HG02970 (cell line): ENCODE measurements around the gene CTDP1.
"Not testable (repeated sequence)": the region's sequence is repeated elsewhere in the genome, so short reads cannot be mapped to it uniquely, and the experiment has no call there.

ENCODE experiments used
- ATAC-seq: cut with Tn5 transposase; IDR thresholded peaks from one replicate; pipeline ENCODE4 v1.9.1; 2021; ENCODE audit warnings: mild to moderate bottlenecking, moderate library complexity, moderate number of reproducible peaks; ENCODE audit not compliant: unreplicated experiment, low FRiP score

The CTDP1 gene

DNA sequence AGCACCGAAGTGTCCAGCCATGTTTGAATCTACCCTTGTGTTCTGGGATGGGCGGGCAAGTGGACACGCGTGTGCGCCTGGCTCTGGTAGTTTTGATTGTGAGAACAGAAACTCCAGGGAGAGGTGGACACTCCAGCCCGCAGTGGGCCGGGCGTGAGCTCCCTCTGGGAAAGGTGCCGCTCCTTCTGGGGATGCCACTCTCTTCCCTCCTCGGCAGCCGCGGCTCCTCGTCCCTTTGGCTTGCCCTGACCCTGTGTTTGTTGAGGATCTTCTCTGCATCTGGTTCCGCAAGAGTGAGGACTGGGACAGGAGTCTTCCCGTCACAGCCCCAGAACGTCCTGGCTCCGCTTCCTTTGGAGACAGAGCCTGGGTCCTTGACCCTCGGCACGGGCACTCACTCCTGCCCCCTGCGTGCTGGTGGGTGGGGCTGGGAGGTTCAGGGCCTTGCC lies 1.3 kb downstream of the CTDP1 start:
- no peak for ATAC-seq

DNA sequence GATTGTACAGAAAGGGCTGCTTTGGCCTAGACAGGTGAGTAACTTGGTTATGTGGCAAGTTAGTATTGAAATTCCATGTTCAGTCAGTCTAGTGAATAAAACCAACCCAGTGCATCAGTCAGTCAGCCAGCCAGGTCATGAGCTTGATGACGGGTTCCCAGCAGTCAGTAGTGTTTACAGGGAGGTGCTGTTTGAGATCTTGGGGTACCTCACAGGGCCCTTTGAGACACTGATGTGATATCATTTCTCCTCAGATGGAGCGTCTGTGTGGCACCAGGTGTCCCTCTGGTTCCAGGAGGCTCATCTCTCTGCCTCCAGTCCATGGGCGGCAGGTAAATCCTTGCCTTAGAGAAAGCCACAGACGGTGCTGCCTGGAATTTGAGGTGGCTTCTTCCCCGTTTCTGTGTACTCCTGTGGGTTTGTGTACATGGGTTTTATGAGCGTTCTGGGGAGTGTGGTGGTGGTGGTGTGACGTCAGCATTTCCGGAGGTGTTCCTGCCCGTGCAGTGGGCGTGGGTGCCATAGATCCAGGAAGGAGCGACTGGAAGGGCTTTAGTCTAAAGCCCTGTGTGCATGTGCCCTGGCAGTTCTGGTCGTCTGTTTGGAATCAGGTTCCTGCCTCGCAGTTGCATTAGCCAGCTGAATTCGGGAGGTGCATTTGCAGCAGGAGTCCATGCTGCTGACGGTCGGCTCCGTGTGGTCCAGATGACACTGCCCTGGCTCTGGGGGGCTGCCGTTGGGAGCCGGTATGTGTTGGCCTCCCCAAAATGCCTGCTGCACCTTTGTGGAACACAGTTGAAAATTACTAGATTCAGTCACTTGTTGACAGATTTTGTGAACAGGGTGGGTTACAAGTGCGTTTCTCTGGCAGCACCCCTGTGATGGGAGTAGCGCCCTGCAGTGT lies 2.1 kb downstream of the CTDP1 start:
- ATAC-seq: no peak

DNA sequence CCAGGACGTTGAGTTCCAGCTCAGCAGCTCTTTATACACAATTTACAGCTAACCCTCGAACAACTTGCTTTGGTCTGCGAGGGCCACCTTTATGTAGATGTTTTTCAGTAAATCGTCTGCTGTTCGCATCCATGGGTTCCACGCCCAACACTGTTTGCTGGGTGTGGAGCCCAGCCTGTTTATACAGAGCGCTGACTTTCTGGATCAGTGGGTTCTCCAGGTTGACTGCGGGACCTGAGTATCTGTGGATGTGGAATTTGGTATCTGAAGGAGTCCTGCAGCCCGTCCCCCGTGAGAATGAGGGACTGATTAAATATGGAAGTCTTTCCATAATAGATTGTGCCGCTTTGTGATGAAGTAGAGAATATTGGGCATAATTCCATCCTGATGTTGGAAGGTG lies 2.9 kb downstream of the CTDP1 start:
- ATAC-seq: no peak

DNA sequence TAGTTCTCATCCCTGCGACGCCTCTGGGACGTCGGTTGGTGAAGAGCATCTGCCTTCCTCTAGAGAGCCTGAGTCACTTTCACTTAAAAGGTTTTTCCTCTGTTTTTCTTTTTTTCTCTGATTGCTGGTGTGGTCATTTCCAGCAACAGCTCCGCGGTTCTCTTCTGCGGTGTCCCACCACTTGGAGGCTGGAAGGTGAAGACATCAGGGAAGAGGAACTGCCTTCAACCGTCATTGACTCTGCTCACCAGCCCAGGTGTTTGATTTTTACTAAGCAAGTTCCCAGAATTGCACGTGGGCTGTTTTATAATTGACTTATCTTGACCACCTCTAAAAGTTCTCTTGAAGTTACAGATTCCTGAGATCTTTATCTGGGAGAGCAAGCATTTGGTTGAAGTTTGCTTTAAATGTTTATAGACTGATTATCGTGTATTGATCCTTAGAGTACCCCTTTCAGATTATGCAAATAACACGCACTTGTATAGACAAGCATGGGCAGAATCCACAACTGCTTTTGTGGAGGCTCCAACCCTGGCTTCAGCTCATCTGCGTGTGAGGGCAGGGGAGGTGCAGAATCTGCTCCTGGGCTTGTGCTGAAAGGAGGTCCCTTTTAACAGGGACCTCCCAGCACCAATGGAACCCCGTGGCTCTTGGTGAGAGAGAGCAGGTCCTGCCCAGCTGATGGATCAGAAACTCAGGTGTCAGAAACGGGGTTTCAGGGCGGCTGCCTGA lies 3.5 kb downstream of the CTDP1 start:
- no peak for ATAC-seq

DNA sequence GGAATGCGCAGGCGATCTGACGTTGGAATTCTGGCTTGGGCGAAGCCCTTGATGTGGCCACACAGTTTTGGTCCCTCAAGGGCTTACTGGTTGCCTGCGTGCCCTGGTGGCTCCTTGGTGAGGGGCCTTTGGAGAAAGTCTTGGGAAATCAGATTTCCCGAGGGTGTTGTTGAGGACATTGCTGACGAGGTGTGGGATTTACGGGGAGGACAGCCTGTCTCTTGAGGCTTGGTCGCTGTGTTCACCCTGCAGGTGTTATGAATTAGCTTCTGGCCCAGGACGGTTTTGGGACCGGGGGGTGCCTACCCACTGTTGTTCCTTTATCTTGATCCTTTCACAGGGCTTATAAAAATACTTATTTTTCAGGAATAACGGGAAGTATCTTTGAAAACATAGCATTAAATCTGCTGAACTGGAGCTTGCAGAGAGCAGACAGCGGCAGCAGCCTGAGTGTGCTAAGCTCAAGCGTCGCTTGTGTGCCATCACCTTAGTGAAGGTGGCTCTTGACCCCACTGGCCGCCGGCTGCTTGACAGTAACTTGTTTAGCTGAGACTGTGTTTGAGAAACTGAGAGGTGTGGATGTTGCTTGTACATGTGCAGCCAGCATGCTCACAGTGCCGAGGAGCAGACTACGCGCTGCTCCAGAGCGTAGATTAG lies 4.2 kb downstream of the CTDP1 start:
- ATAC-seq: no peak

DNA sequence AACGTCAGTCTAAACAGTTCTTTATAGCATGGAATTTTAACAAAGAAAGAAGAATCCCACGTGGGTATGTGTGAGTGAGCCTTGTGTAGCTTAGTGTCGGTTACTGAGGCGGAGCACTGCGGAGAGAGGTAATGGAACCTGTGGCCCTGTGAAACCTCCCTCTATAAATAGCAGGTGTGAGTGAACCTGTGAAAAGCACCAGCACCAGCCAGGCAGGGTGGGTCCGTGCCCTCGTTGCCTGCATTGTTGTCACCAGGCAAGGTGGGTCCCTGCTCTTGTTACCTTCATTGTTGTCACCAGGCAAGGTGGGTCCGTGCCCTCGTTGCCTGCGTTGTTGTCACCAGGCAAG lies 4.7 kb downstream of the CTDP1 start:
- no peak for ATAC-seq

DNA sequence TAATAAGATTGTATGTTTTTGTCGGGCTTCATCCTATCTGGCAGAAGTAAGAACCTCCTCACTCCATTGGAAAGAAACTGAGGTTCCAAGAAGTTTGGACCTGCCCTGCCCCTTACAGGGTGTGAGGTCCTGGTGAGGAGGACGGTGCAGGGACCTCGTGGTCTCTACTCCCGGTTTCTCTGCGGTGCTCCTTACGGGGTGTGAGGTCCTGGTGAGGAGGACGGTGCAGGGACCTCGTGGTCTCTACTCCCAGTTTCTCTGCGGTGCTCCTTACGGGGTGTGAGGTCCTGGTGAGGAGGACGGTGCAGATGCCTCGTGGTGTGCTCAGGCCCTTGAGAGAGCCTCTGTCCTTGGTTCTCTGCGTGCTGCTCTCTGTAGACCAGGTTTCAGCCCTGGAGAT lies 5.2 kb downstream of the CTDP1 start:
- ATAC-seq: no peak

DNA sequence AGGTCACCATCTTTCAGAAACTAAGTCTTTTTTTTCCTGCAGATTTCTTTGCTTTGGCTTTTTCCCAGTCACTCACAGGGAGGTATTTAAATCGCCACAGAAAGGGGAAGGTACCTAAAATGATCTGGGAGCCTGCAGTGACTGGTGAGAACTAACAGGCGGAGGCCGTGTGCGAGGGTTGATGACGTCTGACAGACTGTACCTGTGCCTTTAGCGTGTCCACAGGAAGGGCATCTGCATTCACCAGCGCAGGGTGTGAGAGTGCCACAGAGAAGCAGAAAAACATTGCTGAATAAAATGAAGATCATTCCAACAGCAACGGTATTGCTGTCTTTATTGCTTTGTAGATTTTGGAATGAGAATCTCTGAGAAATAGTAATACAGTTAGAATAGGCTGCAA lies 5.7 kb downstream of the CTDP1 start:
- no peak for ATAC-seq

DNA sequence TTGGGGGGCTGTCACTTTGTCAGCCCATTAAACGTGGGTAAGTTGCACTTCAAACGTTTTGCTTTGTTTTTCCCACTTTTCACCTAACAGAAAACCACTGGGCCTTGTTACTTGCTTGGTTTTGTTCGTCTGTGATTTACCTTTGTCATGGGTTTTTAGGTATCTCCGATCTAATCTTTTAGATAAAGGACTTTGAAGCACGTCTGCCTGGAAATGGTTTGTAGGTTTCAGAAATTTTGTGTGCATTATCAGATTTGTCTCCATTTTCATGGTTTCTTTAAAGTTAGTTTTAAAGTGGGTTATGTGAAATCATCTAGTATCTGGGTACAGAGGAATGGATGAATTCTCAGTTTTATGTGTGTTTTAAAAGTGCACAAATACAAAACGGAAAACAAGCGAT lies 6.4 kb downstream of the CTDP1 start:
- no peak for ATAC-seq

DNA sequence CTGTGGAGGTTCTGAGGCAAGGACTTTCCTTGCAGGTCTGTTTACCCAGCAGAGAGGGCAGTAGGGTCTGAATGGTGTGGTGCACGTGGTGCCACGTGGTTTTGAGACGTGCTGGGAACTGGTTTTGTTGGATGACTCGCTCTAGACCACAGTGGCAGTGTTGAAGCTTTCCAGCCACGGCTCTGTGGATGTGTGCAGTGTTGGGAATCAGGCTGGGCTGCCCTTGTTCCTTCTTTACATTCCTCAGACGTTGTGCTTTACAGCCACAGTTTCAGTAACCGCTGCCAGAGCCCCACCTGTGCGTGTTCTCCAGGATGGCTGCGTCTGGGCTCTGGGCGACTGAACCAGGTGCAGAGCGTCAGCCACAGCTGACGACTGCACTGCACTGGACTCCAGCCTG lies 8.2 kb downstream of the CTDP1 start:
- ATAC-seq: no peak

DNA sequence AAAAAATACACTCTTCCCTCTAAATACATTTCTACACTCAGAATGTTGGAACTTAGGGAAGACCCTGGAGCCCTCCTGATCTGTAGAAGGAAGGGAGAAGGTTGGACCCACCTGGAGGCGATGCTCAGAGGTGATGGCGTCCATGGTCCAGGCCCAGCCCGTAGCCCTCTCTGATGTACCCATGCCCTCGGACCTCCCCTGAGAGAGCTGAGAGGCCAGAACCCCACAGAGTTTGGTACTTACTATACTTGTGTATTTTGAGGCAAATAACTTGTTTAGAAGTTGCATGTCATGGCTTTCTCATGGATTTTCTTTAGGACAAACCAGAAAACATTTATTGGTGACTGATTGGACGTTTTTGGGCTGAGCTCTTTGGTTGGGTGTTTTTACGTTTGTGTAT lies 10.5 kb downstream of the CTDP1 start:
- no peak for ATAC-seq

DNA sequence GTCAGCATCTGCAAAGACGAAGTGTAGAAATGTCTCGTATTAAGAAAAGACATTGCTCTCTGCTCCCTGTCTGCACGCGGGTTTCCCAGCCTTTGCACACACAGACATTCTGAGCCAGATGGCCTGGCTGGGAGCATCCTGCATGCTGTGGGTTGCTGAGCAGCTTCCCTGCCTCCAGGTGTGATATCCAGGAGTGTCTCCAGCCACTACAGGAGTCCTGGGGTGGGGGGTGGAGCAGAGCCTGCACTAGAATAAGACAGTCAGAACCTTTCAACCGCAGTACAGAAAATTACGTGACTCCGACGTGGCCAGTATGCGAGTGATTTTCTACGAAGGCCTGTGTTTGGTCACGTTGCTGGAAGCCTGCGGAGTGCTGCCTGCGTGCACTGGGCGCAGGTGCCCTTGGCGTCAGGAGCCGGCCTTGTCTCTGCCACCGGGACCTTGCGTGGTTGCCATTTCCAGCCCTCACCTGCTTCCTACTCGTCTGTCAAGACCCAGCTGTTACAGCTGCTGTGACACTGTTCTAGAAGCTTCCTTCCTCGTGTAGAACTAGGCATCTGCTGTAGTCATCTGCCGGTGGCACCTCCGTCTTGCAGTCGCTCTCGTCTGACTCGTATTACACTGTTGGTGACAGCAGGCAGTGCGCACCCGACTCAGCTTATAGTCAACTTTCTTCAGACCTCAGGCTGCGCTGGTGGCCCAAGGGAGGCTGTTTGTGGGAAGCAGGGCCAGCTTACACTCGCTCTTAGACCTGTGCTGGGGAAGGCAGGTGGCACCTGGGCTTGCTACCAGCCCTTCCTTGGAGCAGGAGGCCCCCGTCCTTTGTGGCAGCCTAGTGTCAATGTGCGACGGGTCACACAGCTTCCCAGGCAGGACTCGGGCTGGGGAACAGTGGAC lies 11.2 kb downstream of the CTDP1 start:
- ATAC-seq: no peak

DNA sequence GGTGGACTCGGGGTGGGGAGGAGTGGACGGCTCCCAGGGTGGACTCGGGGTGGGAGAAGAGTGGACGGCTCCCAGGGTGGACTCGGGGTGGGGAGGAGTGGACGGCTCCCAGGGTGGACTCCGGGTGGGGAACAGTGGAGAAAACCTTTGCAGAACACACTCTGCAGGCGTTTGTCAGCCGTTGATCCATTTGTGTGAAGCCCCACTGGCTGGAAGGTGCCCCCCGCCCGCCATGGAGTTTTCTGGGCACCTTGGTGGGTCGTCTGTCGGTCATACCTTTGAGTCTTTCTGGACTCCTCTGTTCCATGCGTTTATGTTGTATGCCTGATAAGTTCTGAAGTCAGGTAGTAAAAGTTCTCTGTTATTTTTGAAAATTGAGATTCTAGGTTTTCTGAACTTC lies 12.5 kb downstream of the CTDP1 start:
- no peak for ATAC-seq

DNA sequence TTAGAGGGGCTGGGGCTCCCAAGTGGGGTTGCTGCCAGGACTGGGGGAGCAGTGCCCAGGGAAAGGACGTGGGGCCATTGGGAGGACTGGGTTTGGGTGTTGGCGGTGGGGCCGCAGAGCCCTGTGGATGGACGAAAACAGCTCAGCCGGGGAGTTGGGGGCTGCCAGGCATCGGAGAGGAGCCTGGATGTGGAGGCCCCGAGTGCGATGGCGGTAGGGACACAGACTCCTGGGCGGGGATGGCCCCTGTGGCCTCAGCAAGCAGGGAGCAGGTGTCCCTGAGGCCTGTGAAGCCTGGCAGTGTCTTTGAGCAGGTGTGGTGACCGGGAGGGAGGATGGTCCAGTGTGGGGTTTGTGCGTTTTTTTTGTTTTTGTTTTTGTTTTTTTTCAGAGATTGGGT lies 13.3 kb downstream of the CTDP1 start:
- no peak for ATAC-seq

DNA sequence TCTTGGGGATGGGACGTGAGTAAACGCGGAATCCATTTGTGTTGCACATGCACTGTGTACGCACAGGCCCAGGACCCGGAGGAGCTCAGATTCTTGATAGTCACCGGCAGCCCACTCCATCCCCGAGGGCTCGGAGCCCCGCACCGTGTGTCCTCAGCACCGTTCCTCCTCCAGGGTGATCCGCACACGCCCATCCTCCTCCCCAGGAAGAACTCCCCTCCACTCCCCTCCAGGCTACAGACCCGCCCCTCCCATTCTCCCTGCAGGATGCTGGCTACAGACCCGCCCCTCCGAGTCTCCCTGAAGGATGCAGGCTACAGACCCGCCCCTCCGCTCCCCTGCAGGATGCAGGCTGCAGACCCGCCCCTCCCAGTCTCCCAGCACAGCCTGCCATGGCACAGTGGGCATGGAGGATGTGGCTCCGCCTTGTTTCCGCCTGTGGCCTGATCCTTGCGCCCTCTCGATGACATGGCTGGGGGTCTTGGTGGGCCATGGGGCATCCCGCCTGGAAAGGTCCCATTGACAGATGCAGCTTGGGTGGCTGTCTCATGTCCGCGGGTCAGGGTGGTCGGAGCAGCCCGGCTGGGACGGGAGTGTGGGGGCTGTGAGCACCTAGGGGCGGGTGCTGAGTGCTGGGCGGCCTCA lies 14.1 kb downstream of the CTDP1 start:
- ATAC-seq: no peak

DNA sequence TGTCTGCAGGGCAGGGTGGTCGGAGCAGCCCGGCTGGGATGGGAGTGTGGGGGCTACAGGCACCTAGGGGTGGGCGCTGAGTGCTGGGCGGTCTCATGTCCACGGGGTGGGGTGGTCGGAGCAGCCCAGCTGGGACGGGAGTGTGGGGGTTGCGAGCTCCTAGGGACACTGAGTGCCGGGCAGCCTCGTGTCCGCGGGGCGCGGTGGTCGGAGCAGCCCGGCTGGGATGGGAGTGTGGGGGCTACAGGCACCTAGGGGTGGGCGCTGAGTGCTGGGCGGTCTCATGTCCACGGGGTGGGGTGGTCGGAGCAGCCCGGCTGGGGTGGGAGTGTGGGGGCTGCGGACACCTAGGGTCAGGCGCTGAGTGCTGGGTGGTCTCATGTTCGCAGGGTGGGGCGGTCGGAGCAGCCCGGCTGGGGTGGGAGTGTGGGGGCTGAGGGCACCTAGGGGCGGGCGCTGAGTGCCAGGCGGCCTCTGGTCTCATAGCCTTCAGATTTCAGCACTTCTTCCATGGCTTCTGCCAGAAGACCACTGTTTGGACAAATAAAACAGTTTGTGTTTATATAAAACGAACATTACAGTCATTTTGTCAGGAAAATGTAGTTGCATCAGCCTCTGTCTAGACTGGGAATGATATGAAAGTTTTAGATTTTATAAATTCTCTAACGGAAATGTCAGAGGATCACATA lies 14.7 kb downstream of the CTDP1 start:
- not testable (repeated sequence) for ATAC-seq

DNA sequence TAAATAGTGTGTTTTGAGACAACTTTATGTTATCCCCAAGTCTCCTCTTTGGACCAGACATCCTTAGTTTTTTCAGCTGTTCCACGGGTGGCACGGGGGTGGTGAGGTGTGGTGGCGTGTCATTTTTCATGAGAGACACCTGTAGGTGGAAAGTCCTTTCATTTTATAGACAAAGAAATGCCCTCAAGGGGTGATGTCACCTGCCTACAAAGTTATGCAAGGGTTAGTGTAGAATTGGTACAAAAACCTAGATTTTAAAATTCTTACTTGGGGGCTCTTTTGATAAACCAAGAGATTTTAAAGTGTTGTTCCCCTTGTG lies 15.3 kb downstream of the CTDP1 start:
- ATAC-seq: no peak

DNA sequence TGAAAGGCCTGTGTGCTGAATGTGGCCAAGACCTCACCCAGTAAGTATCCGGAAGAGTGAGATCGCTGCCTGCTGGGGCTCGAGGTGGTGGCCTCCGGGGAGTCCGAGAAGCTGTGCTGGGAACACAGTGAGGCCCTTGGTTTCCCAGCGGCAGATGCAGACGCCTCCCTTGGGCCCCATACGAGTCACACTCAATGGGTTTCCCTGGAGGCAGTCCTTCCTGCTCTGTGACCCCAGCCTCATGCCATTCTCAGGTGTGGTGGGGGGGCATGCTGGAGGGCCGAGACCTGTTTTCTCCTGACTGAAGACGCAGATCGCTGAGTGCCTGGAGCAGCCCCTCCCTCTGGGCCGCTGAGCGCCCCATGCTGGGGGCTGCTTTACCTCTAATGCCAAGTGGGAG lies 15.7 kb downstream of the CTDP1 start:
- no peak for ATAC-seq
